Measurements from ENCODE around the gene STOM. TPM values are rescaled to one million over a fixed set of nuclear protein-coding genes. Genes with fewer than 3 reads are reported as not detected.

The STOM gene
- total and polyA plus RNA-seq, 2 donors = 28.5 to 157 TPM

DNA sequence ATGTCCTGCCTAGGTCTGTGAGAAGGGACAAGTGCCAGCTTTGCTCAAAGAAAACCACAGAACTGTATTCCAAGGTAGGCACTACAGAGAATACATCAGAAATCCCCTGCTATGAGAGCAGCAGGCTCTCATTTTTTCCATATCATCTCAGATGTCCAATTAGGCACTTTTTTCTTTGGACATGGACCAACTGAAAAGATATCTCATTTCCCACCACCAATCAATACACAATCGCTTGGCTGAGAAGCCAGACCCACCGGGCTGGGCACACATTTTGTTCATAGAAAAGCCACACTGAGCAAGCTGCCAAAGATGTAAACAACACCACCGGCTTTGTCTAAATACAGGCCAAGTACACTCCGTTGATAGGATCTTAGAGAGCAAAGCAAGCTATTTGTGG is 25.9 kb downstream of the STOM start:
- no peak for DNase-seq (ENCODE audit: low read depth in 6 of 9, low spot score in 9 of 9)
- Histone ChIP-seq H3K4me3 (ENCODE audit: low read length in 2 of 2) (no peak overlapping the region), H3K36me3 (ENCODE audit: control insufficient read depth in 2 of 2, insufficient read depth in 2 of 2, low read length in 1 of 2) (peaks cover 0 to 2% of the 10 kb centered on the region in 2 donors), H3K27ac (ENCODE audit: low read depth in 1 of 2, low read length in 1 of 2) (no peak overlapping the region), H3K9me3 (ENCODE audit: control insufficient read depth in 2 of 2, insufficient read depth in 1 of 2, low read length in 1 of 2) (no peaks in the 10 kb centered on the region), H3K4me1 (ENCODE audit: control insufficient read depth in 2 of 2, insufficient read depth in 2 of 2, low read length in 2 of 2) (peaks cover 0 to 3% of the 10 kb centered on the region in 2 donors), H3K27me3 (ENCODE audit: control insufficient read depth in 2 of 2, insufficient read depth in 1 of 2, low read length in 1 of 2) (no peaks in the 10 kb centered on the region)
- WGBS = 91% methylated on average over 4 of the region's 4 CpGs

DNA sequence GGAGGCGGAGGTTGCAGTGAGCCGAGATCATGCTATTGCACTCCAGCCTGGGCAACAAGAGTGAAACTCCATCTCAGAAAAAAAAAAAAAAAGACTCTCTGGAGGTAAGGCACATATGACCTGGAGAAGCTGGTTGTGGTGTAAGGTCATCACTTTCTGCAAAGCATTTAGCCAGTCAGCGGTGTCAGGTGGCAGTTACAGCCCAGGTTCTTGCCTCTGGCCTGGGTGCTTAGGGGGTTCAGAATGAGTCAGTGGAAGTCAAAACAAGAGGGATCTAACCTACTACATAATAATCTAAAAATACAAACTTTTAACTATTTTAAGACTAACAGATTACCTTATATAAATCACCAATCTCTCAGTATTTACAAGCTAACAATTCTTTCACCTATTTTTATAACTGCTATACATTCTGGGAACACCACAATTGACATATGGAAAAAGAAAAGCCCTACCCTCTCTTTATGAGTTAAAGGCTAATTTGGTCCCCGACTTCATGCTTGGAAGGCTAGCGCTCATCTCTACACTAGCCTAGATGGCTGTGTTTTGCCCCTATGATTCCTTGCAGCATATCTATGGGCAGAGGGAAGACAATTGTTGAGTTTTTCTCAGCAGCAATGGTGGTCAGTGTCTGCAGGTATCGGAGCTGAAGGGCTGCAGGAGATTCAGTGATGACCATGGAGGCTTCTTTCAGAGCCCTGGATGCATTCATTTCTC is 29.2 kb downstream of the STOM start:
- no peaks in the 10 kb centered on the region for H3K27me3 ChIP-seq (ENCODE audit: control insufficient read depth in 2 of 2, insufficient read depth in 1 of 2, low read length in 1 of 2)
- H3K9me3 ChIP-seq (ENCODE audit: control insufficient read depth in 2 of 2, insufficient read depth in 1 of 2, low read length in 1 of 2) = no peaks in the 10 kb centered on the region
- no peak for DNase-seq (ENCODE audit: low read depth in 6 of 9, low spot score in 9 of 9)
- peaks cover 0 to 2% of the 10 kb centered on the region in 2 donors for H3K36me3 ChIP-seq (ENCODE audit: control insufficient read depth in 2 of 2, insufficient read depth in 2 of 2, low read length in 1 of 2)
- no peak overlapping the region for H3K4me3 ChIP-seq (ENCODE audit: low read length in 2 of 2)
- 99% methylated on average over 6 of the region's 6 CpGs for WGBS
- no peak overlapping the region for H3K27ac ChIP-seq (ENCODE audit: low read depth in 1 of 2, low read length in 1 of 2)
- peaks cover 0 to 3% of the 10 kb centered on the region in 2 donors for H3K4me1 ChIP-seq (ENCODE audit: control insufficient read depth in 2 of 2, insufficient read depth in 2 of 2, low read length in 2 of 2)

DNA sequence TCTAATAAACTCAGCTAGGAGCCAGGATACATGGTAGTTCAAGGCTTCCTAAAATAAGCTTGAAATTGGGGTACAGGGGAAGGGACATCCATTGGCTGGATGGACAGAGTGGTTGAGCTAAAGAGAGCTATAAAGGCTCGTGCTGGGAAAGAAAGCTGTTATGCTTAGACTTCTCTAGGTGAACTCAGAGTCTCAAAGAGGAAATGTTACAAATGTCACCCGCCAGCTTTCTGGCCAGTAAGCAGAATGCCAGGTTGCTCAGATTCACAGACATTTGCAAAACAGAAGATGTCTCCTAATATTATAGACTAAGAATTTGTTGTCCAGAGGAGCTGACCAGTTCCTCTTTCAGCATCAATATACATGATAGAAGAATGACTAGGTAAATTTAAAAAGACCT is 30.6 kb downstream of the STOM start:
- Histone ChIP-seq H3K27ac (ENCODE audit: low read depth in 1 of 2, low read length in 1 of 2) (no peak overlapping the region), H3K4me3 (ENCODE audit: low read length in 2 of 2) (no peak overlapping the region), H3K4me1 (ENCODE audit: control insufficient read depth in 2 of 2, insufficient read depth in 2 of 2, low read length in 2 of 2) (peaks cover 0 to 3% of the 10 kb centered on the region in 2 donors), H3K36me3 (ENCODE audit: control insufficient read depth in 2 of 2, insufficient read depth in 2 of 2, low read length in 1 of 2) (peaks cover 0 to 2% of the 10 kb centered on the region in 2 donors), H3K9me3 (ENCODE audit: control insufficient read depth in 2 of 2, insufficient read depth in 1 of 2, low read length in 1 of 2) (no peaks in the 10 kb centered on the region), H3K27me3 (ENCODE audit: control insufficient read depth in 2 of 2, insufficient read depth in 1 of 2, low read length in 1 of 2) (no peaks in the 10 kb centered on the region)
- DNase-seq (ENCODE audit: low read depth in 6 of 9, low spot score in 9 of 9) = no peak
- 97% methylated on average over 2 of the region's 2 CpGs for WGBS

DNA sequence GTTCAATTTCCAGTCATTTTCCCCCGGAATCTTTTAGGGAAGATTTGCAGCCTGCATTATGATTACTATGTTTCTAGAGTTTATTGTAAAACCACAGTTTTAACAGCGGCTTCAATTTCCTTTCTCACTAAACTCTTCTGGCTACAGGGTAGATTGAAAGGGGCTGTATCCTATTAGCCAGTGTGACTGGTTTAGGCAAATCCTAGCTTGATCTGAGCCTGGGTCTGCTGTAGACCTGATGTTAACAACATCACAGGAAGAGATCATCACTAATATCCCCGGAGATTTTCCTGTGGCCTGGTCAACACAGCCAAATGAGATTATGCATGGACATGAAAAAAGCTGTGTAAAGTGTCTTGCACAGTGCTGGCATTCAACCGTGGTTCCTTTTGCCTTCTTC is 33.4 kb downstream of the STOM start:
- Histone ChIP-seq H3K36me3 (ENCODE audit: control insufficient read depth in 2 of 2, insufficient read depth in 2 of 2, low read length in 1 of 2) (no peaks in the 10 kb centered on the region), H3K27me3 (ENCODE audit: control insufficient read depth in 2 of 2, insufficient read depth in 1 of 2, low read length in 1 of 2) (no peaks in the 10 kb centered on the region), H3K9me3 (ENCODE audit: control insufficient read depth in 2 of 2, insufficient read depth in 1 of 2, low read length in 1 of 2) (no peaks in the 10 kb centered on the region), H3K4me1 (ENCODE audit: control insufficient read depth in 2 of 2, insufficient read depth in 2 of 2, low read length in 2 of 2) (no peaks in the 10 kb centered on the region), H3K4me3 (ENCODE audit: low read length in 2 of 2) (no peak overlapping the region), H3K27ac (ENCODE audit: low read depth in 1 of 2, low read length in 1 of 2) (no peak overlapping the region)
- WGBS = 97% methylated on average over 4 of the region's 4 CpGs
- no peak for DNase-seq (ENCODE audit: low read depth in 6 of 9, low spot score in 9 of 9)

DNA sequence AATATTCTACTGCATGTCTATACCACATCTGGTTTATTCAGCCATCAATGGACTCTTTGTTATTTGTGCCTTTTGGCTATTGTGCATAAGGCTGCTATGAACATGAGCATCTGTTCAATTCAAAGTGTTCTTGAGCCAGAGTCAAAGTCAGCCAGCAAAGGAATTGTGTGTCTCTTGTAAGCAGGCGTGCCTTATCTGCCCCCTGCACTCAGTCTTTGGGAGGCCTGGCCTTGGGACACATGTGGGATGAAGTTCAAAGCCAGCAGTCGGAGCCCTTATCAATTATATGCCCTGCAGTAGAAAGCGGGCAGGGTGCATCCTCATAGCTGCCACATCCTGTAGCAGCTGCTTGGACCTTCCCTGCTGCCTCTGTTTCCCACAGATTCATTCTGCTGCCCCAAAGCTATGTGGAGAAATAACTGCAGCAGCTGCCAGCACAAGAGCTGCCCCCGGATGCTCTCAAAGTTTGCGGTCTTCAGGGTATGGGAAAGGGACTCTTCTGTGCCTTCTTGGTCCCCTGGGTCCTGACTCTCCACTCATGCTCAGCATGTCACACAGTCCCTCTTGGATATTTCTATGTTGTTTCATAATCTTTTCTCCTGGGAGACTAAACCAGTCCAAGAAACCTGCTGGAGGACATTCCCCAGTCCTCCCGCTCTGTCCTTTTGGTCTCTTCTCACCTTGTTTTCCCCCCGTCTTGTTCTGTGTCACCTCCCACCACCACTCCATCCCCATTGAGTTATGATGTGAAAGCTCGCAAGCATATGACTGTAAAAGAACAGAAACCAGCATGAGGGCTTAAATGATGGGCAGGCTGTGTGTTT is 35.9 kb downstream of the STOM start:
- no peak for DNase-seq (ENCODE audit: low read depth in 6 of 9, low spot score in 9 of 9)
- no peak overlapping the region for H3K27ac ChIP-seq (ENCODE audit: low read depth in 1 of 2, low read length in 1 of 2)
- H3K9me3 ChIP-seq (ENCODE audit: control insufficient read depth in 2 of 2, insufficient read depth in 1 of 2, low read length in 1 of 2) = no peaks in the 10 kb centered on the region
- WGBS = 97% methylated on average over 8 of the region's 8 CpGs
- no peak overlapping the region for H3K4me3 ChIP-seq (ENCODE audit: low read length in 2 of 2)
- peaks cover 0 to 4% of the 10 kb centered on the region in 2 donors for H3K36me3 ChIP-seq (ENCODE audit: control insufficient read depth in 2 of 2, insufficient read depth in 2 of 2, low read length in 1 of 2)
- no peaks in the 10 kb centered on the region for H3K4me1 ChIP-seq (ENCODE audit: control insufficient read depth in 2 of 2, insufficient read depth in 2 of 2, low read length in 2 of 2)
- H3K27me3 ChIP-seq (ENCODE audit: control insufficient read depth in 2 of 2, insufficient read depth in 1 of 2, low read length in 1 of 2) = no peaks in the 10 kb centered on the region

DNA sequence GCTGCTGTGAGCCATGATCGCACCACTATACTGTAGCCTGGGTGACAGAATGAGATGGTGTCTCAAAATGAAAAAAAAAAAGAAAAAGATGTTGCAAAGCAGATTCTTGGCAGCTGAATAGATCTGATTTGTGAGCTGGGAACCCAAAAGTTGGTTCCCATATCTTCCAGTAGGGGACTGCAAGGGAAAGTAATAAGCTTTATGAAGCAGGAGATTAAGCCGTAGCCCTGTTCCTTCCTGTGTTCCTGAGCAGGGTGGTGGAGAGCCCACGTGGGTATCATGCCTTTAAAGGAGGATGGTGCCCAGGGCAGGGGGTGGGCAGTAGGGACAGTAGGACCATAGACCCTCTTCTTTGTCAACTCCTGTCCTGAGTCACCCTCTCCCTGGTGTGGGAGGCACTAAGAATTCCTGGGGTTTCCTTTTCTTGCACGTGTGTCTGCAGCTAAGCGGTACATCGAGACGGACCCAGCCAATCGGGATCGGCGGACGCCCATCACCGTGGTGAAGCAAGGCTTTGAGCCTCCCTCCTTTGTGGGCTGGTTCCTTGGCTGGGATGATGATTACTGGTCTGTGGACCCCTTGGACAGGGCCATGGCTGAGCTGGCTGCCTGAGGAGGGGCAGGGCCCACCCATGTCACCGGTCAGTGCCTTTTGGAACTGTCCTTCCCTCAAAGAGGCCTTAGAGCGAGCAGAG is 37.9 kb downstream of the STOM start:
- Histone ChIP-seq H3K9me3 (ENCODE audit: control insufficient read depth in 2 of 2, insufficient read depth in 1 of 2, low read length in 1 of 2) (no peaks in the 10 kb centered on the region), H3K27ac (ENCODE audit: low read depth in 1 of 2, low read length in 1 of 2) (no peak overlapping the region), H3K4me3 (ENCODE audit: low read length in 2 of 2) (no peak overlapping the region), H3K4me1 (ENCODE audit: control insufficient read depth in 2 of 2, insufficient read depth in 2 of 2, low read length in 2 of 2) (no peaks in the 10 kb centered on the region), H3K36me3 (ENCODE audit: control insufficient read depth in 2 of 2, insufficient read depth in 2 of 2, low read length in 1 of 2) (peaks cover 0 to 4% of the 10 kb centered on the region in 2 donors), H3K27me3 (ENCODE audit: control insufficient read depth in 2 of 2, insufficient read depth in 1 of 2, low read length in 1 of 2) (no peaks in the 10 kb centered on the region)
- 93% methylated on average over 14 of the region's 14 CpGs for WGBS
- no peak for DNase-seq (ENCODE audit: low read depth in 6 of 9, low spot score in 9 of 9)

DNA sequence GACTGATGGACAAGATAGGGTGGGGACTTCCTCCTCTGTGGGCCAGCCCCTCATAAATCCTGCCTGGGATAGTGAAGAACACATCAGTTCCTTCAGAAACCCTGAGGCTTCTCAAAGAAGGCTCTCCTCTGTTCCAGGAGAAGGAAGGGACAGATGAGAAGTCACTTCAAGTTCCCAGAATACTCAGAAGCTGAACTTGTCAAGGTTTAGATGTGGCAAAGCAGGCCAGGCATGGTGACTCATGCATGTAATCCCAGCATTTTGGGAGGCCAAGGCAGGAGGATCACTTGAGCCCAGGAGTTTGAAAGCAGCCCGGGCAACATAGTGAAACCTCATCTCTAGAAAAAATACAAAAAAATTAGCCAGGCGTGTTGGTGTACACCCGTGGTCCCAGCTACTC is 38.5 kb downstream of the STOM start:
- Histone ChIP-seq H3K4me3 (ENCODE audit: low read length in 2 of 2) (no peak overlapping the region), H3K9me3 (ENCODE audit: control insufficient read depth in 2 of 2, insufficient read depth in 1 of 2, low read length in 1 of 2) (no peaks in the 10 kb centered on the region), H3K4me1 (ENCODE audit: control insufficient read depth in 2 of 2, insufficient read depth in 2 of 2, low read length in 2 of 2) (no peaks in the 10 kb centered on the region), H3K27ac (ENCODE audit: low read depth in 1 of 2, low read length in 1 of 2) (no peak overlapping the region), H3K27me3 (ENCODE audit: control insufficient read depth in 2 of 2, insufficient read depth in 1 of 2, low read length in 1 of 2) (no peaks in the 10 kb centered on the region), H3K36me3 (ENCODE audit: control insufficient read depth in 2 of 2, insufficient read depth in 2 of 2, low read length in 1 of 2) (peaks cover 0 to 4% of the 10 kb centered on the region in 2 donors)
- WGBS = 93% methylated on average over 3 of the region's 3 CpGs
- DNase-seq (ENCODE audit: low read depth in 6 of 9, low spot score in 9 of 9) = no peak

DNA sequence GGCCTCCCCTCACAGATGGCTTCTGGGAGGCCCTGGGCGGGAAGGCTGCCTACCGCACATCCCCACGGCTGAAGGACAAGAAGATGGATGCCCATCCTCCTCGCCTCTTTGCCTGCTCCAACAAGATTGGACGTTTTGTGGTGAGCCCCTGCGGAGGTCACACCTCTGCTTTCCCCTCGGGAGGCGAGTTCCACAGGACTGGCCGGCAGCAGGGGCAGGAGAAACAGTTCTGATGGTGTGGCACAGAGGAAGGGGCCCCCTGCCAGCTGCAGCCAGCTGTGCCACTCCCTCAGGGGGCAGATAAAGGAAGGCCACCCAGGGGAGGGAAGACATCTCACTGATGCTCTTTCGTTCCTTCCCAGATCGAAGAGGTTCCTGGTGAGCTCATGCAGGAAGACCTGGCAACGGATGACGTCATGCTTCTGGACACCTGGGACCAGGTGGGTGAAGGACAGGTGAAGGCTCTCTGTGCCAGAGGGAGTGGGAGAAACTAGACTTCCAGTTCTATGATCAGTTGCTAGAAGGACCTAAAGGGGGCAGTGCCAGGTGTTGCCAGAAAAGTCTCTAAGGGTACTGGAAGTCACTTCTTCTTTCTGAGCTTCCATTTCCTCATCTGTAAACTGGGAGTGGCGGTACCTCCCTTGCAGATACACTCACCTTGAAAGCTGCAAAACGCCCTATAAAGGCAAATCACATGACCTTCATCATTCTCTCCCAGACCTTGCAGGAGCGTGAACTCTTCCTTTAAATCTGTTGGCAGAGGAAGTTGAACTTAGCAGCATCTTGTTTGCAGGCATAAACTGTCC is 41.0 kb downstream of the STOM start:
- no peaks in the 10 kb centered on the region for H3K27me3 ChIP-seq (ENCODE audit: control insufficient read depth in 2 of 2, insufficient read depth in 1 of 2, low read length in 1 of 2)
- 96% methylated on average over 16 of the region's 16 CpGs for WGBS
- H3K36me3 ChIP-seq (ENCODE audit: control insufficient read depth in 2 of 2, insufficient read depth in 2 of 2, low read length in 1 of 2) = peaks cover 0 to 10% of the 10 kb centered on the region in 2 donors
- no peaks in the 10 kb centered on the region for H3K9me3 ChIP-seq (ENCODE audit: control insufficient read depth in 2 of 2, insufficient read depth in 1 of 2, low read length in 1 of 2)
- H3K4me3 ChIP-seq (ENCODE audit: low read length in 2 of 2) = no peak overlapping the region
- no peaks in the 10 kb centered on the region for H3K4me1 ChIP-seq (ENCODE audit: control insufficient read depth in 2 of 2, insufficient read depth in 2 of 2, low read length in 2 of 2)
- no peak overlapping the region for H3K27ac ChIP-seq (ENCODE audit: low read depth in 1 of 2, low read length in 1 of 2)
- DNase-seq (ENCODE audit: low read depth in 6 of 9, low spot score in 9 of 9) = no peak

Measured in thymus (tissue), 11 donors.